K562 (cell line): ENCODE measurements around the gene CCDC88C. TPM values are rescaled to one million over a fixed set of nuclear protein-coding genes. Genes with fewer than 3 reads are reported as not detected.
A peak's percentile ranks its signal among the peaks of the same experiment; 100 is the strongest.

Experiments
- CCNT2 ChIP-seq: IDR thresholded peaks from 2 replicates; pipeline ENCODE4 v1.6.1; 2011; ENCODE audit warnings: borderline replicate concordance, low read depth, mild to moderate bottlenecking, moderate library complexity, mixed read lengths, low read length; ENCODE audit not compliant: insufficient read length; ENCODE audit errors: extremely low read depth
- FOXA1 ChIP-seq: fragments of 450-650 bp; IDR thresholded peaks from 2 replicates; pipeline ENCODE4 v1.6.1; 2016; ENCODE audit warnings: mild to moderate bottlenecking, borderline replicate concordance
- FOXM1 ChIP-seq, 2 experiments: fragments of 450-650 bp in 1 of 2; sonication (generic) in 1 of 2; formaldehyde crosslinking in 1 of 2; IDR thresholded peaks; 2 replicates each; pipeline versions ENCODE4 v1.6.1 to v1.9.0; 2017 to 2022; ENCODE audit warnings: low read depth in 2 of 2, mild to moderate bottlenecking in 2 of 2, missing genetic modification reagents in 1 of 2, moderate library complexity in 1 of 2
- L3MBTL2 ChIP-seq: fragments of 450-650 bp; IDR thresholded peaks from 2 replicates; pipeline ENCODE4 v1.6.1; 2016; ENCODE audit warnings: mild to moderate bottlenecking, moderate library complexity
- POLR2G ChIP-seq: fragments of 200-400 bp; formaldehyde crosslinking; IDR thresholded peaks from 2 replicates; pipeline ENCODE4 v1.6.1; 2017; ENCODE audit warnings: low read depth, mild to moderate bottlenecking, antibody characterized with exemption, low read length, moderate library complexity
- RBM25 ChIP-seq: fragments of 200-400 bp; formaldehyde crosslinking; IDR thresholded peaks from 2 replicates; pipeline ENCODE4 v1.6.1; 2018; ENCODE audit warnings: low read length, low read depth, moderate library complexity; ENCODE audit not compliant: severe bottlenecking
- SMAD1 ChIP-seq: fragments of 150-350 bp; IDR thresholded peaks from 2 replicates; pipeline ENCODE4 v1.6.1; 2014; ENCODE audit warnings: low read length, low read depth; ENCODE audit not compliant: partially characterized antibody
- ZBTB11 ChIP-seq, 3 experiments: fragments of 200-800 bp in 1 of 3; fragments of 250-450 bp in 1 of 3; fragments of 450-650 bp in 1 of 3; sonication (Bioruptor Pico) in 1 of 3; sonication (Bioruptor generic) in 1 of 3; formaldehyde crosslinking in 1 of 3; IDR thresholded peaks; 2 replicates each; pipeline versions ENCODE4 v1.6.1 to v1.8.0; 2016 to 2022; ENCODE audit warnings: mild to moderate bottlenecking in 2 of 3, missing genetic modification characterization in 2 of 3, missing compliant biosample characterization in 1 of 3, moderate library complexity in 1 of 3
- ZBTB2 ChIP-seq: fragments of 450-650 bp; IDR thresholded peaks from 2 replicates; pipeline ENCODE4 v1.6.1; 2016; ENCODE audit warnings: antibody characterized with exemption
- ZMIZ1 ChIP-seq, 2 experiments: fragments of 150-350 bp in 1 of 2; IDR thresholded peaks; 2 replicates each; pipeline ENCODE4 v1.6.1; 2012 to 2016; ENCODE audit warnings: low read depth in 2 of 2, low read length in 2 of 2, mild to moderate bottlenecking in 1 of 2, moderate library complexity in 1 of 2
- ZNF143 ChIP-seq: sonication (generic); formaldehyde crosslinking; IDR thresholded peaks from 2 replicates; pipeline ENCODE4 v1.9.0; 2022; ENCODE audit warnings: mild to moderate bottlenecking, missing genetic modification reagents
- ZNF518B ChIP-seq: fragments of 250-450 bp; sonication (Bioruptor Pico); IDR thresholded peaks from 2 replicates; pipeline ENCODE4 v1.5.0; 2021; ENCODE audit warnings: mild to moderate bottlenecking, moderate library complexity
- polyA plus RNA-seq, 8 experiments: library from polyadenylated mRNA; depleted of rRNA in 4 of 8; stranded (reverse) in 5 of 8; unstranded in 3 of 8; fragments of >200 nt; fragmentation: Nextera tagmentation in 2 of 8; fragmentation: Illumina TruSeq in 1 of 8; extraction: Ambion mirVana in 2 of 8; extraction: Trizol in 1 of 8; gene quantifications; 2 replicates each; pipeline versions ENCODE4 v1.2.1 to v1.2.3, GENCODE V29; 2011 to 2014; ENCODE audit warnings: inconsistent platforms in 1 of 8, missing spikeins in 1 of 8
- total RNA-seq, 7 experiments: library from RNA; depleted of rRNA in 6 of 7; stranded (reverse); fragments of >200 nt in 6 of 7; fragmentation: Illumina TruSeq in 2 of 7; extraction: Trizol in 2 of 7; gene quantifications; 2 replicates each; pipeline versions ENCODE4 v1.2.1 to v1.2.3, GENCODE V29; 2011 to 2021; ENCODE audit warnings: low replicate concordance in 1 of 7

The CCDC88C gene
- total and polyA plus RNA-seq, 9 of the 15 experiments (the other 6 are each of a cell fraction or from before 2014, with no cell fraction given) = 0.62 to 22.5 (median 10.7) TPM

- TF ChIP-seq ZBTB11 (CRISPR knock-in tag; IDR thresholded peaks at IDR 0.05) = no peak
- no peak for TF ChIP-seq ZNF143 (CRISPR knock-in tag)
- no peak for TF ChIP-seq ZMIZ1 (IDR thresholded peaks at IDR 0.05; ENCODE audit: low read depth in 2 of 2, low read length in 2 of 2)
- TF ChIP-seq L3MBTL2 = peak; percentile 59; the same call in 1 of the 2 replicates
- TF ChIP-seq POLR2G = peak; percentile 74
- no peak for TF ChIP-seq FOXA1
- TF ChIP-seq RBM25 = peak; percentile 10
- no peak for TF ChIP-seq ZNF518B (CRISPR knock-in tag)
- no peak for TF ChIP-seq ZBTB2
- TF ChIP-seq FOXM1 (IDR thresholded peaks at IDR 0.05; ENCODE audit: low read depth) = no peak
- no peak for TF ChIP-seq FOXM1 (CRISPR knock-in tag; IDR thresholded peaks at IDR 0.05; ENCODE audit: low read depth)
- TF ChIP-seq SMAD1 = no peak
- TF ChIP-seq CCNT2 = peak; percentile 41
These were observed 153.2 kb downstream of the CCDC88C start (continued) for GRCh38 chr14:91264151-91265150.
